Gastroesophageal sphincter (tissue), 3 donors: ENCODE results near the gene TNFSF12.

Source experiments
- POLR2A ChIP-seq, 2 donors: fragments of 450-650 bp; IDR thresholded peaks; one replicate each; pipeline ENCODE4 v1.6.1; 2017; ENCODE audit warnings: antibody characterized with exemption in 2 of 2, mild to moderate bottlenecking in 2 of 2, moderate library complexity in 1 of 2
- TF ChIP-seq, protein P1 (sequence below), 4 experiments: fragments of 200-600 bp in 2 of 4; fragments of 450-650 bp in 2 of 4; sonication (generic) in 1 of 4; IDR thresholded peaks; one replicate each; pipeline ENCODE4 v1.5.1; 2017 to 2019; ENCODE audit warnings: antibody characterized with exemption in 4 of 4, mild to moderate bottlenecking in 2 of 4, moderate library complexity in 2 of 4

DNA sequence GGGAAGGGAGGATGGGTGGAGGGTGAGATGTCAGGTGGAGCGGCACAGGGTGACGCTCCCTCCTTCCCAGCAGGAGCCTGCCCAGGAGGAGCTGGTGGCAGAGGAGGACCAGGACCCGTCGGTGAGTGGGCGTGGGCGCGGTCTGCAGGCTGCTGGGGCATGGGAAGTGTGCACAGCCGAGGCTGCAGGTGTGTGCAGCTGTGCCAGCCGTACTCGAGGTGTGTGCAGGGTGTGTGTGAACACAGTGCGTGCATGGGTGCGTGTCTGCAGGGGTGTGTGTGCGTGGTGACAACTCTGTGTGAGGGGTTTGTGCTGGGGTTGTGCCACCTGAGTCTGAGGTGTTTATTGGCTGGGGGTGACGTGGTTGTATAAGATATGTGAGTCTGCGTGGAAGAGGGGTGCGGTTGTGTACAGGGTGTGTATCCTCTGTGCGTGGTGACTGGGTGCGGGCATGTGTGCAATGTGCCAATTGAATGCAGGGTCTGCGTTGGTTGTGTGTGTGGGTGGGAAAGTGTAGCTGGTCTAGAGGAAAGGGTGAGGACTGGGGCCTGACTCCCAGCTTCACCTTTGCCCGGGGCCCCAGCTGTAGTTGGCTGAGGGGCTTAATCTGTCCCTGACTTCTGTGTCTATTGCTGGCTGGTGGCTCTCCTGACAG, 670 bp downstream of the TNFSF12 start:
- TF ChIP-seq POLR2A (IDR thresholded peaks at IDR 0.05), result no peak
- TF ChIP-seq, protein P1, sequence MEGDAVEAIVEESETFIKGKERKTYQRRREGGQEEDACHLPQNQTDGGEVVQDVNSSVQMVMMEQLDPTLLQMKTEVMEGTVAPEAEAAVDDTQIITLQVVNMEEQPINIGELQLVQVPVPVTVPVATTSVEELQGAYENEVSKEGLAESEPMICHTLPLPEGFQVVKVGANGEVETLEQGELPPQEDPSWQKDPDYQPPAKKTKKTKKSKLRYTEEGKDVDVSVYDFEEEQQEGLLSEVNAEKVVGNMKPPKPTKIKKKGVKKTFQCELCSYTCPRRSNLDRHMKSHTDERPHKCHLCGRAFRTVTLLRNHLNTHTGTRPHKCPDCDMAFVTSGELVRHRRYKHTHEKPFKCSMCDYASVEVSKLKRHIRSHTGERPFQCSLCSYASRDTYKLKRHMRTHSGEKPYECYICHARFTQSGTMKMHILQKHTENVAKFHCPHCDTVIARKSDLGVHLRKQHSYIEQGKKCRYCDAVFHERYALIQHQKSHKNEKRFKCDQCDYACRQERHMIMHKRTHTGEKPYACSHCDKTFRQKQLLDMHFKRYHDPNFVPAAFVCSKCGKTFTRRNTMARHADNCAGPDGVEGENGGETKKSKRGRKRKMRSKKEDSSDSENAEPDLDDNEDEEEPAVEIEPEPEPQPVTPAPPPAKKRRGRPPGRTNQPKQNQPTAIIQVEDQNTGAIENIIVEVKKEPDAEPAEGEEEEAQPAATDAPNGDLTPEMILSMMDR (IDR thresholded peaks at IDR 0.05), result no peak
